ENCODE data around the gene WFDC10B. TPM values are rescaled to one million over a fixed set of nuclear protein-coding genes. Genes with fewer than 3 reads are reported as not detected.
"Not testable (repeated sequence)": the region's sequence is repeated elsewhere in the genome, so short reads cannot be mapped to it uniquely, and the experiment has no call there.

Gene WFDC10B
- not detected for total RNA-seq

- Mint-ChIP-seq H3K4me3 (no peak within 1 kb of the TSS), H3K4me1 (no peaks in the 10 kb centered on the region), H3K27ac (no peak within 1 kb of the TSS), H3K27me3 (peaks cover 12% of the 10 kb centered on the region), H3K9me3 (peaks cover 2% of the 10 kb centered on the region), H3K36me3 (no peaks in the 10 kb centered on the region)
- ATAC-seq (ENCODE audit: low read depth): no peak
- POLR2A ChIA-PET: no interaction called here
- no peak for DNase-seq
Measured at GRCh38 chr20:45704969-45705637, at the start of gene WFDC10B. WFDC10B (minus strand) TSS chr20:45705019; CDS start chr20:45685992, 19,027 bp downstream.

- Mint-ChIP-seq H3K4me3 (no peak overlapping the region), H3K4me1 (peaks cover 6% of the 10 kb centered on the region), H3K36me3 (no peaks in the 10 kb centered on the region), H3K27ac (no peak overlapping the region), H3K27me3 (peaks cover 14% of the 10 kb centered on the region), H3K9me3 (peaks cover 8% of the 10 kb centered on the region)
- ATAC-seq (ENCODE audit: low read depth): no peak
- no peak for DNase-seq
- POLR2A ChIA-PET: no interaction called here
Measured at GRCh38 chr20:45752746-45753145, 47.9 kb upstream of the WFDC10B start.

GRCh38 chr20:45751721-45752120 lies 46.9 kb upstream of the WFDC10B start:
- Mint-ChIP-seq H3K36me3 (no peaks in the 10 kb centered on the region), H3K4me1 (peaks cover 6% of the 10 kb centered on the region), H3K9me3 (peaks cover 8% of the 10 kb centered on the region), H3K27ac (no peak overlapping the region), H3K27me3 (peaks cover 22% of the 10 kb centered on the region), H3K4me3 (no peak overlapping the region)
- ATAC-seq (ENCODE audit: low read depth): no peak
- DNase-seq: no peak
- POLR2A ChIA-PET: no interaction called here

GRCh38 chr20:45745015-45745414 lies 40.2 kb upstream of the WFDC10B start:
- no peak for ATAC-seq (ENCODE audit: low read depth)
- Mint-ChIP-seq H3K27ac (no peak overlapping the region), H3K36me3 (no peaks in the 10 kb centered on the region), H3K27me3 (peaks cover 27% of the 10 kb centered on the region), H3K4me3 (no peak overlapping the region), H3K4me1 (no peaks in the 10 kb centered on the region), H3K9me3 (peaks cover 2% of the 10 kb centered on the region)
- DNase-seq: no peak
- POLR2A ChIA-PET: no interaction called here

- no peak overlapping the region for H3K27ac Mint-ChIP-seq
- no peaks in the 10 kb centered on the region for H3K4me1 Mint-ChIP-seq
- DNase-seq: no peak
- no peak overlapping the region for H3K4me3 Mint-ChIP-seq
- POLR2A ChIA-PET: no interaction called here
- H3K27me3 Mint-ChIP-seq: peaks cover 11% of the 10 kb centered on the region
- H3K36me3 Mint-ChIP-seq: no peaks in the 10 kb centered on the region
- no peaks in the 10 kb centered on the region for H3K9me3 Mint-ChIP-seq
- ATAC-seq (ENCODE audit: low read depth): no peak
Measured at GRCh38 chr20:45742596-45742995, 37.8 kb upstream of the WFDC10B start.

GRCh38 chr20:45735988-45736387 lies 31.2 kb upstream of the WFDC10B start:
- Mint-ChIP-seq H3K27me3 (peaks cover 11% of the 10 kb centered on the region), H3K36me3 (no peaks in the 10 kb centered on the region), H3K4me1 (no peaks in the 10 kb centered on the region), H3K27ac (no peak overlapping the region), H3K9me3 (peaks cover 8% of the 10 kb centered on the region), H3K4me3 (no peak overlapping the region)
- no peak for ATAC-seq (ENCODE audit: low read depth)
- no peak for DNase-seq
- POLR2A ChIA-PET: no interaction called here

GRCh38 chr20:45735552-45735951 lies 30.7 kb upstream of the WFDC10B start:
- H3K9me3 Mint-ChIP-seq: peaks cover 10% of the 10 kb centered on the region
- ATAC-seq (ENCODE audit: low read depth) (no peak), DNase-seq (no peak)
- H3K36me3 Mint-ChIP-seq: no peaks in the 10 kb centered on the region
- peaks cover 10% of the 10 kb centered on the region for H3K27me3 Mint-ChIP-seq
- H3K27ac Mint-ChIP-seq: no peak overlapping the region
- POLR2A ChIA-PET: no interaction called here
- no peaks in the 10 kb centered on the region for H3K4me1 Mint-ChIP-seq
- no peak overlapping the region for H3K4me3 Mint-ChIP-seq

GRCh38 chr20:45732199-45732598 lies 27.4 kb upstream of the WFDC10B start:
- Mint-ChIP-seq H3K36me3 (no peaks in the 10 kb centered on the region), H3K27me3 (peaks cover 13% of the 10 kb centered on the region), H3K27ac (no peak overlapping the region), H3K4me1 (no peaks in the 10 kb centered on the region), H3K4me3 (no peak overlapping the region), H3K9me3 (peaks cover 12% of the 10 kb centered on the region)
- POLR2A ChIA-PET: no interaction called here
- DNase-seq (no peak), ATAC-seq (ENCODE audit: low read depth) (no peak)

GRCh38 chr20:45727044-45727443 lies 22.2 kb upstream of the WFDC10B start:
- POLR2A ChIA-PET: no interaction called here
- H3K27ac Mint-ChIP-seq: no peak overlapping the region
- H3K4me3 Mint-ChIP-seq: no peak overlapping the region
- peaks cover 29% of the 10 kb centered on the region for H3K27me3 Mint-ChIP-seq
- peaks cover 5% of the 10 kb centered on the region for H3K9me3 Mint-ChIP-seq
- no peaks in the 10 kb centered on the region for H3K36me3 Mint-ChIP-seq
- ATAC-seq (ENCODE audit: low read depth) (no peak), DNase-seq (no peak)
- no peaks in the 10 kb centered on the region for H3K4me1 Mint-ChIP-seq

- H3K9me3 Mint-ChIP-seq: peaks cover 2% of the 10 kb centered on the region
- H3K4me1 Mint-ChIP-seq: no peaks in the 10 kb centered on the region
- H3K36me3 Mint-ChIP-seq: no peaks in the 10 kb centered on the region
- no peak overlapping the region for H3K4me3 Mint-ChIP-seq
- H3K27ac Mint-ChIP-seq: no peak overlapping the region
- DNase-seq (no peak), ATAC-seq (ENCODE audit: low read depth) (no peak)
- peaks cover 32% of the 10 kb centered on the region for H3K27me3 Mint-ChIP-seq
- POLR2A ChIA-PET: no interaction called here
Measured at GRCh38 chr20:45725134-45725533, 20.3 kb upstream of the WFDC10B start.

GRCh38 chr20:45722047-45722446 lies 17.2 kb upstream of the WFDC10B start, which contains the start of gene SPINT4:
SPINT4 (plus strand) TSS chr20:45722347; CDS start chr20:45722368, 21 bp downstream.
- H3K4me1 Mint-ChIP-seq: no peaks in the 10 kb centered on the region

GRCh38 chr20:45716141-45716688 lies 11.4 kb upstream of the WFDC10B start:
- H3K4me3 Mint-ChIP-seq; H3K36me3 Mint-ChIP-seq; ATAC-seq (ENCODE audit: low read depth); DNase-seq; H3K9me3 Mint-ChIP-seq; H3K27ac Mint-ChIP-seq; POLR2A ChIA-PET; H3K4me1 Mint-ChIP-seq: not testable (repeated sequence)
- H3K27me3 Mint-ChIP-seq: peaks cover 39% of the 10 kb centered on the region

More at GRCh38 chr20:45722047-45722446, 17.2 kb upstream of the WFDC10B start, which contains the start of gene SPINT4:
- Mint-ChIP-seq H3K36me3 (no peaks in the 10 kb centered on the region), H3K27me3 (peaks cover 44% of the 10 kb centered on the region), H3K4me3 (no peak within 1 kb of the TSS), H3K9me3 (no peaks in the 10 kb centered on the region), H3K27ac (no peak within 1 kb of the TSS)
- ATAC-seq (ENCODE audit: low read depth) (no peak), DNase-seq (no peak)
- POLR2A ChIA-PET: no interaction called here

- no peak for ATAC-seq (ENCODE audit: low read depth)
- no peaks in the 10 kb centered on the region for H3K36me3 Mint-ChIP-seq
Measured at GRCh38 chr20:45701873-45702272, 2.9 kb downstream of the WFDC10B start, which contains the start of gene WFDC13. WFDC13 (plus strand) TSS chr20:45702038; CDS start chr20:45702124, 86 bp downstream.

GRCh38 chr20:45701104-45701503 lies 3.7 kb downstream of the WFDC10B start:
- DNase-seq (no peak), ATAC-seq (ENCODE audit: low read depth) (no peak)
- Mint-ChIP-seq H3K36me3 (no peaks in the 10 kb centered on the region), H3K27ac (no peak overlapping the region), H3K4me3 (no peak overlapping the region), H3K4me1 (no peaks in the 10 kb centered on the region), H3K27me3 (peaks cover 6% of the 10 kb centered on the region), H3K9me3 (peaks cover 2% of the 10 kb centered on the region)
- POLR2A ChIA-PET: no interaction called here

More at GRCh38 chr20:45701873-45702272, 2.9 kb downstream of the WFDC10B start, which contains the start of gene WFDC13:
- Mint-ChIP-seq H3K27ac (no peak within 1 kb of the TSS), H3K9me3 (peaks cover 2% of the 10 kb centered on the region), H3K27me3 (peaks cover 4% of the 10 kb centered on the region), H3K4me1 (no peaks in the 10 kb centered on the region), H3K4me3 (no peak within 1 kb of the TSS)
- POLR2A ChIA-PET: no interaction called here
- DNase-seq: no peak

Data from activated naive CD8-positive, alpha-beta T cell treated with anti-CD3 and anti-CD28 coated beads, Interleukin-2, amount 10 ng/mL, durations not matched to agents 7 days and 5 days (primary cell).